GM12878 (cell line): ENCODE data around the gene TMBIM1. TPM values are rescaled to one million over a fixed set of nuclear protein-coding genes. Genes with fewer than 3 reads are reported as not detected.

Source experiments
- BMI1 ChIP-seq: fragments of 450-650 bp; IDR thresholded peaks from 2 replicates; pipeline ENCODE4 v1.6.1; 2016; ENCODE audit warnings: mild to moderate bottlenecking, moderate library complexity, borderline replicate concordance
- CHD1 ChIP-seq: IDR thresholded peaks from 2 replicates; pipeline ENCODE4 v1.6.1; 2012; ENCODE audit warnings: low read depth, low read length, improper control_type of control experiment
- CHD4 ChIP-seq: fragments of 200-600 bp; sonication (generic); IDR thresholded peaks from 2 replicates; pipeline ENCODE4 v1.6.1; 2016; ENCODE audit warnings: mild to moderate bottlenecking
- EGR1 ChIP-seq, 2 experiments: IDR thresholded peaks; 1 replicate in 1 of 2; 2 replicates in 1 of 2; pipeline ENCODE4 v1.6.1; 2011 to 2012; ENCODE audit warnings: low read depth in 2 of 2, low read length in 2 of 2, borderline replicate concordance in 1 of 2, mild to moderate bottlenecking in 1 of 2, moderate library complexity in 1 of 2
- FOS ChIP-seq: IDR thresholded peaks from 3 replicates; pipeline ENCODE4 v1.6.1; 2011; ENCODE audit warnings: borderline replicate concordance; ENCODE audit not compliant: insufficient read length; ENCODE audit errors: extremely low read depth
- FOXK2 ChIP-seq: fragments of 450-650 bp; IDR thresholded peaks from 2 replicates; pipeline ENCODE4 v1.6.1; 2017; ENCODE audit warnings: mild to moderate bottlenecking, moderate library complexity
- FOXM1 ChIP-seq: IDR thresholded peaks from 2 replicates; pipeline ENCODE4 v1.6.1; 2012; ENCODE audit warnings: low read depth, mild to moderate bottlenecking, inconsistent platforms, low read length, moderate library complexity
- HSF1 ChIP-seq: fragments of 150-350 bp; IDR thresholded peaks from 2 replicates; pipeline ENCODE4 v1.6.1; 2014; ENCODE audit warnings: mild to moderate bottlenecking, low read depth, low read length
- IKZF1 ChIP-seq: fragments of 450-650 bp; conservative IDR thresholded peaks from 2 replicates; pipeline ENCODE4 v1.6.1; 2017; ENCODE audit warnings: antibody characterized with exemption, mild to moderate bottlenecking
- LARP7 ChIP-seq: fragments of 450-650 bp; IDR thresholded peaks from 2 replicates; pipeline ENCODE4 v1.6.1; 2017; ENCODE audit warnings: mild to moderate bottlenecking
- MAX ChIP-seq: IDR thresholded peaks from 2 replicates; pipeline ENCODE4 v1.6.1; 2012; ENCODE audit warnings: low read depth, low read length, improper control_type of control experiment
- MEF2B ChIP-seq: fragments of 450-650 bp; IDR thresholded peaks from 2 replicates; pipeline ENCODE4 v1.6.1; 2018; ENCODE audit warnings: mild to moderate bottlenecking, moderate library complexity; ENCODE audit not compliant: partially characterized antibody, poor library complexity, severe bottlenecking
- MTA3 ChIP-seq: IDR thresholded peaks from 2 replicates; pipeline ENCODE4 v1.6.1; 2012; ENCODE audit warnings: low read length, inconsistent platforms, borderline replicate concordance
- PKNOX1 ChIP-seq: fragments of 450-650 bp; IDR thresholded peaks from 2 replicates; pipeline ENCODE4 v1.6.1; 2016; ENCODE audit warnings: mild to moderate bottlenecking
- PML ChIP-seq: IDR thresholded peaks from 2 replicates; pipeline ENCODE4 v1.6.1; 2012; ENCODE audit warnings: low read length, inconsistent platforms
- RCOR1 ChIP-seq: conservative IDR thresholded peaks from 2 replicates; pipeline ENCODE4 v1.6.1; 2012; ENCODE audit warnings: low read depth, low read length, improper control_type of control experiment
- SMAD5 ChIP-seq: IDR thresholded peaks from 2 replicates; pipeline ENCODE4 v1.6.1; 2016; ENCODE audit warnings: antibody characterized with exemption, low read depth
- SP1 ChIP-seq: IDR thresholded peaks from one replicate; pipeline ENCODE4 v1.6.1; 2011; ENCODE audit warnings: low read depth, low read length
- STAT1 ChIP-seq: fragments of 450-650 bp; conservative IDR thresholded peaks from 2 replicates; pipeline ENCODE4 v1.6.1; 2014; ENCODE audit warnings: antibody characterized with exemption, mild to moderate bottlenecking
- TBL1XR1 ChIP-seq: IDR thresholded peaks from 2 replicates; pipeline ENCODE4 v1.6.1; 2012; ENCODE audit warnings: low read depth, low read length, improper control_type of control experiment
- YY1 ChIP-seq: IDR thresholded peaks from 2 replicates; pipeline ENCODE4 v1.6.1; 2011; ENCODE audit warnings: low read depth, mild to moderate bottlenecking, low read length
- ZBTB33 ChIP-seq: fragments of 450-650 bp; IDR thresholded peaks from 2 replicates; pipeline ENCODE4 v1.6.1; 2017; ENCODE audit warnings: mild to moderate bottlenecking
- ZBTB4 ChIP-seq: fragments of 450-650 bp; formaldehyde crosslinking; IDR thresholded peaks from 2 replicates; pipeline ENCODE4 v1.4.0; 2022; ENCODE audit warnings: mild to moderate bottlenecking, moderate library complexity
- polyA plus RNA-seq, 11 experiments: library from polyadenylated mRNA; depleted of rRNA in 4 of 11; unstranded in 6 of 11; stranded (reverse) in 5 of 11; fragments of >200 nt; fragmentation: Nextera tagmentation in 4 of 11; fragmentation: Illumina TruSeq in 1 of 11; extraction: Ambion mirVana in 4 of 11; extraction: Trizol in 1 of 11; gene quantifications; 1 replicate in 1 of 11; 2 replicates in 10 of 11; pipeline versions ENCODE4 v1.2.1 to v1.2.3, GENCODE V29; 2011 to 2016; ENCODE audit warnings: inconsistent platforms in 2 of 11, missing spikeins in 2 of 11, low read depth in 1 of 11
- total RNA-seq, 4 experiments: library from RNA; depleted of rRNA in 3 of 4; stranded (reverse); fragments of >200 nt in 3 of 4; fragmentation: Illumina TruSeq in 1 of 4; extraction: Trizol in 1 of 4; gene quantifications; 2 replicates each; pipeline versions ENCODE4 v1.2.1 to v1.2.3, GENCODE V29; 2013 to 2021

TMBIM1 gene
- total and polyA plus RNA-seq, 10 of the 15 experiments (the other 5 are each of a cell fraction or from before 2014, with no cell fraction given), result 6.1 to 38.3 (median 26.2) TPM

- no peak for TF ChIP-seq MTA3
- no peak for TF ChIP-seq BMI1
- peak in 1 of 2 experiments; percentile 25; a peak in 1 of 3 replicates for TF ChIP-seq EGR1 (IDR thresholded peaks at IDR 0.05; ENCODE audit: borderline replicate concordance in 1 of 2, low read depth in 2 of 2, low read length in 2 of 2)
- TF ChIP-seq IKZF1, result peak; percentile 9
- TF ChIP-seq FOS, result no peak
- TF ChIP-seq SMAD5, result 0 out of 2 replicates have a peak, but pooled peaks have one; percentile 39
- TF ChIP-seq RCOR1, result peak; percentile 63; the same call in 1 of the 2 replicates
- no peak for TF ChIP-seq TBL1XR1
- TF ChIP-seq HSF1, result no peak
- TF ChIP-seq STAT1, result no peak; the same call in 1 of the 2 replicates
- TF ChIP-seq CHD4, result no peak
- no peak for TF ChIP-seq ZBTB4 (CRISPR knock-in tag)
- TF ChIP-seq PKNOX1, result peak; percentile 97
- TF ChIP-seq SP1, result peak; percentile 45
- no peak for TF ChIP-seq MEF2B
- no peak for TF ChIP-seq MAX
- peak; percentile 76 for TF ChIP-seq FOXK2
- 0 out of 2 replicates have a peak, but pooled peaks have one; percentile 17 for TF ChIP-seq YY1
- no peak for TF ChIP-seq CHD1
- no peak for TF ChIP-seq FOXM1
- TF ChIP-seq PML, result no peak
- no peak for TF ChIP-seq ZBTB33
- TF ChIP-seq LARP7, result no peak
These were observed 5.5 kb downstream of the TMBIM1 start (continued) for GRCh38 chr2:218286570-218287459.
